GM13977 (cell line): Measurements from ENCODE around the gene HSF5.

Experiments used
- DNase-seq: peaks from one replicate; pipeline ENCODE4 v3.0.0; 2012; ENCODE audit warnings: low spot score
- in situ Hi-C: fragments of 300-500 bp; cut with MboI; formaldehyde crosslinking; loops from one replicate; pipeline ENCODE4 v1.12.0; 2022; ENCODE audit warnings: low sequenced_read_pairs, low pct_unique_long_range_greater_than_20kb, mixed read lengths, inconsistent platforms; ENCODE audit not compliant: unreplicated experiment
- TF ChIP-seq, protein P1 (sequence below): IDR thresholded peaks from 2 replicates; pipeline ENCODE4 v1.5.1; 2012; ENCODE audit warnings: mild to moderate bottlenecking, control low read depth; ENCODE audit not compliant: insufficient read depth; ENCODE audit errors: extremely low read depth, missing control alignments

The HSF5 gene

DNA sequence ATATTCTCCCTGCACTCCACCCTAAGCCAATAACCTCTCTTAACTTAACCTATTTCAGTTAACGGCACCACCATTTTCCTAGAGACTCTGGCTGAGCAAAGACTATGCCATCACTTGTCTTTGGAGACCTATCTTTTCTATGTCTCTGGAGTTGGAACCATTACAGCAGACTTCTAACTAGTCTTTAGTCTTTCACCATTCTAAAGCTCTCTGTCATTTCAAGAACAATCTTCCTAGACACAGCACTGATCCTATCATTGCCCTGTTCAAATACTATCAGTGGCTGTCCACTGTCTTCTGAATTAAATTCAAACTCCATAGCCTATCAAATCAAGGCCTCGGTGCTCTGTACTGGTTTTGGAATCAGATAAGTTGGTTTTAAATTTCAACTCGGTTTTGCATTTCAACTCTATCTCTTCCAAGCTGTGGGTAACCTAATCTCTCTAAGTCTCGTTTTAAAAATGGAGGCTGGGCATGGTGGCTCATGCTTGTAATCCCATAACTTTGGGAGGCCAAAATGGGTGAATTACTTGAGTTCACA is 102.8 kb downstream of the HSF5 start:
- in situ Hi-C loops: no loop called here
- DNase-seq: no peak
- TF ChIP-seq, protein P1, sequence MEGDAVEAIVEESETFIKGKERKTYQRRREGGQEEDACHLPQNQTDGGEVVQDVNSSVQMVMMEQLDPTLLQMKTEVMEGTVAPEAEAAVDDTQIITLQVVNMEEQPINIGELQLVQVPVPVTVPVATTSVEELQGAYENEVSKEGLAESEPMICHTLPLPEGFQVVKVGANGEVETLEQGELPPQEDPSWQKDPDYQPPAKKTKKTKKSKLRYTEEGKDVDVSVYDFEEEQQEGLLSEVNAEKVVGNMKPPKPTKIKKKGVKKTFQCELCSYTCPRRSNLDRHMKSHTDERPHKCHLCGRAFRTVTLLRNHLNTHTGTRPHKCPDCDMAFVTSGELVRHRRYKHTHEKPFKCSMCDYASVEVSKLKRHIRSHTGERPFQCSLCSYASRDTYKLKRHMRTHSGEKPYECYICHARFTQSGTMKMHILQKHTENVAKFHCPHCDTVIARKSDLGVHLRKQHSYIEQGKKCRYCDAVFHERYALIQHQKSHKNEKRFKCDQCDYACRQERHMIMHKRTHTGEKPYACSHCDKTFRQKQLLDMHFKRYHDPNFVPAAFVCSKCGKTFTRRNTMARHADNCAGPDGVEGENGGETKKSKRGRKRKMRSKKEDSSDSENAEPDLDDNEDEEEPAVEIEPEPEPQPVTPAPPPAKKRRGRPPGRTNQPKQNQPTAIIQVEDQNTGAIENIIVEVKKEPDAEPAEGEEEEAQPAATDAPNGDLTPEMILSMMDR: no peak

DNA sequence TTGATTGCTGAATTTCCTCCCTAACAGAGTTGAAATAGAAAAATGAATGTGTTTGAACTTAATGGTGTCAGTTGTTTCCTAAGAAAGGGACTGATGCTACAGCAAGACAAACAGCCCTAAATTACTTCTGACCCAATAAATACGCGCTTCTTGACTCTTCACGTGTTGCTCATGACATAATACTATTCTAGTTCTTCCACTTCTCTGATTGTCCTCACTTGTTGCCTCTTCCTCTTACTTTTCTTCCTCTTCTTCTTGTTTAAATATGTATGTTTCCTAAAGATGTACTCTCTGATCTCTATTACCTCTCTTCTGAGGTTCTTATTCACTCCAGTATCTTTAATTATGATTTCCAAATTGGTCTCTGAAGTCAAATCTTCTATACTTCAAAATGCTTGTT is 103.3 kb downstream of the HSF5 start:
- TF ChIP-seq, protein P1: no peak
- DNase-seq: no peak
- in situ Hi-C loops: no loop called here

DNA sequence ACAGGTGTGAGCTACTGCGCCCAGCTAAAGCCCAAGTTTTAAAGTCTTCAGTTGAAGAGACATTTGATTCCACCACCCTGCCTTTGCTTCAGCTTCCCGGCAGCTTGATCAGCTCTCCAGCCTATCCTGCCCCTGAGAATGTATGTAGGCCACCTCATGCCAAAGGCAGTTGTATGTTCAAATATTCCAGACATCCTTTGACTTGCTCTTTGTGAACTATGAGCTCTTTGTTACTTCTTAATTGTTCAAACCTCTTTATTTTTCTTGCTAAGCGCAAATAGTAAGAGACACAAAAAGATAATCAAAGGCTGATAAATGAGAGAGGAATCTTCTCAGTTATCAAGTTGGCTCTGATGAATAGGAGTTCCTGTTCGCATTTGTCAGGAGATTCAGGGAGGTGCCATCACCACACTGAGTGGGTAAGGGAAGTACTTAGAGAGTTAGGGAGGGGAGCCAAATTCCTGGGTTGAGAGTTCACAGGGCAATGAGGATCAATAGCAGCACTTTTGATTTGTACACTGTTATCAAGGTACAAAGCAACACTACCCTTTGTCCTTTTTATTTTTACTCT is 104.2 kb downstream of the HSF5 start:
- in situ Hi-C loops: no loop called here
- TF ChIP-seq, protein P1: no peak
- DNase-seq: no peak

DNA sequence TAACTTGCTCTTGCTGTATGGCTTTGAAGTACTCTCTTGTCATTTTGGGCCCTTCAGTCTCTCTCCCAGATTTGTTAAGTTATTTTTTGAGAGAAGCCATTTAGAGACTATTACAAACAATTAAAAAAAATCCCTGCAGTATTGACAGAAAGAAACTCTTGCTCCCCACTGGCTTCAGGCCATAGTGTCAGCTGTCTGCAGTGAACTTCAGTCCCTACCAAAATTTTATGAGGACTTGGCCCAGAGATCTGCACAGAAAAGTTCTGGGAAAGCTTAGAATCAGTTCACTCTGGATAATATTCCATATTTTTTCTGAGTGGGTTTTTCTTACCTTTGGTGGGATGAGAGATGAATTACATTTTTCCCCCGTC is 105.4 kb downstream of the HSF5 start:
- DNase-seq: no peak
- TF ChIP-seq, protein P1: no peak
- in situ Hi-C loops: no loop called here

DNA sequence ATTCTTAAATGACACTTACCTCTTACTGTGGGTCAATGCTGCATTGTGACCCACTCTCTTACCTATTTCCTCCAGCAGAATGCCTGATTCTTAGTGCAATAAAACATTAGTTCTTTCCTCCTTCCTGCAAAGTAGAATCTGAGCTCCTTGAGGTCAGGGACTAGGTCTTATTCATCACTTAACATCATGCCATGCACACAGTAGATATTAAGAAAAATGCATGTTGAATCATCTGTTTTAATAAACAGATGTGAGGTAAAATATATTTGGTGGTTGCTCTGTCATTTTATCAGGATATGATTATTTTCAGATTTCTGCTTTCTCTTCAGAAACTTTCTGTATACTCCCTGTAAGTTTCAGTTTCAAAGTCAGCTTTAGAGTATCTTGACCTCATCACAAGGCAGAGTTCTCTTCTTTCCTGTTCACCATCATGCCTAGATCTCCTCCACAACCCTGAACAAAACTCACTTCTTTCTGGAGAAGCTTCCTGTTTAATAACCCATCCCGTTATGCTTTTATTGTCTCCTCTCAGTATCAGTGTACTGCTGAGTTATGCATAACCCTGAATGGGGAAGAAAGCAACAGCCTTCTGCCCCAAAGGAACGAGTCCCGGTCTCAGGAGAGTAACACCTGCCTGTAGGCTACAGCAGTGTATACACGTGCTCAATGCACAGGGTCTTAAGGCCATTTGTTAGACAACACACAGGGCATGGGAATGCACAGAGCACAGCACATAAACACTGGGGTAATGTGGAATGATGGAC is 105.9 kb downstream of the HSF5 start:
- peak; percentile 39 for DNase-seq
- in situ Hi-C loops: no loop called here
- TF ChIP-seq, protein P1: no peak

DNA sequence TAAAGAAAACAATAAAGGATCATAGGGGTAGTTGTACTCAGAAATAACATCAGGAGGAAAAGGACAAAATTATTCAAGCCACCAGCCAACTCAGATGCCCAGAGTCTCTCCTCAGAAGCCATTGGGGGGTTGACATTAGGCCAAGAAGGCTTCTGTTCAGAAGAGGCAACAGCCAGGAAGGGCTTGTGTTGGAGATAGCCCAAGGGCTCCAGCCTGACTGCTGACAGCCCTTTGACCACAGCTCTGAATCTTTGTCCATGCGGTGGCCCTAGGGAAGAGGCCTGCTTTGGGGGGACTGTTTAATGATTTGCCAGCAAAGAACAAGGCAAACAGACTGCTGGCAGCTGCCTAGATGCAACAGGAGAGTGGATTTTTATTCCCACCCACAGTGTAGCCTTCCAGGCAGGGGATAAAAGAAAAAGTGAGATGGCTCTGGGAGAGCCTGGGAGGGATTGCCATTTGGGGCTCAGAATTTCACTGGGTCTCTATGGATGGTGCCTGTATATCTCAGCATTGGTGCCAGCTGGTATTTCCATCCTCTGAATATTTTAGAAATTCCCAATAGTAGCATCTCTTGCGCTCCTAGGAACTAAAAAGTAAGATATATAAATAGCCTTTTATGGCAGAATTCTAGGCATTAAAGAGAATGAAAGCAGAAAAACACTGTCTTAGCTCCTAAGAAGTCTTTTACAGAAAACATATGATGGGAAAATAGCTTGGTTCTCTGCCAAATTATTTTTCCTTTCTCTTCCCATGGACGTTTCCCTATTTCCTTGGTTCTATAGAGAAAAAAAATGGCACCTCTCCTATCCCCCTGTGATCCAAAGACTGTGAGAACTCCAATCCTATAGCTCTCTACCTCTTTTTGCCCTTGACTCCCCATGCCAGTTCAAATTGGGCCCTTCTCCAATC is 106.8 kb downstream of the HSF5 start:
- TF ChIP-seq, protein P1: no peak
- in situ Hi-C loops: no loop called here
- no peak for DNase-seq
